NOMO-1 treated with DMSO at 0.1 percent for 48 hours (cell line): Measurements from ENCODE around the gene EHD4.
A peak's percentile ranks its signal among the peaks of the same experiment; 100 is the strongest.

Source experiments
- DNase-seq: peaks from one replicate; lab custom pipeline; 2025; ENCODE audit not compliant: unreplicated experiment; lab: John Stamatoyannopoulos, UW

The EHD4 gene

DNA sequence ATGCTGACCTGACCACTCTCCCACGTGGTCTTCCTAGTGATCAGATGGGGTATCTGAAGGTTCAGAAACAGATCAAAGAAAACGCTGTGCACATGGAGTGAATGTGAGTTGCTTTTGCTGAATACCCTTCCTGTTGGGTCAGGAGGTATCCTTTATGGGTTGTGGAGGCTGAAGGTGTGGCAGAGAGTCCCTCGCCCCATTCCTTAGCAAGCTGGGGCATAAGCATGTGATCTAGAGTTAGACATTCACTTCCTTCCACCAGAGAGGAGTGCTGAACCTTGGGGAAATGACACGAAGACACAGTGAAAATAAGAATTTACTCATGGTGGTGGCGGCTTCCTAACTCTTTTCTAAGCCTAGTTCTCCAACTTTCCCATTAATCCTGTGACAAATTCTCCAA is 50.7 kb downstream of the EHD4 start:
- no peak for DNase-seq

DNA sequence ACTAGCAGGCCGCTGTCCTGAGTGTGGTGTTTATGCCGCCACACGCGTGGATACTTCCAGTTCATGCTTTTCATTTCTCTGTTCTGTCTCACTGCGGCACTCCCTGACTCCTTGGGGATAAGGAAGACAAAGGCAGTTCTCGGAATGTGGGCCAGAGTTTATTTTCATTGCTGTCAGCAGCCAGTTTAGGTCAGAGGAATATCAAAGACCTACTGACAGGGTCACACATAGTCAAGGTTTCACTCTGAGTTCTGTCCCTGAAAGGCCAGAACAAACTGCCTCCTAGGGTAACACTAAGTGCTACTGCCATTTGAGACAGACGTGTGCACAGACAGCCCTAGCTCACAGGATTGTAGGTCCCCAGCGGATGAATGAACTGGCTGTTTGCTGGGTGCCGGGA is 51.2 kb downstream of the EHD4 start:
- no peak for DNase-seq

DNA sequence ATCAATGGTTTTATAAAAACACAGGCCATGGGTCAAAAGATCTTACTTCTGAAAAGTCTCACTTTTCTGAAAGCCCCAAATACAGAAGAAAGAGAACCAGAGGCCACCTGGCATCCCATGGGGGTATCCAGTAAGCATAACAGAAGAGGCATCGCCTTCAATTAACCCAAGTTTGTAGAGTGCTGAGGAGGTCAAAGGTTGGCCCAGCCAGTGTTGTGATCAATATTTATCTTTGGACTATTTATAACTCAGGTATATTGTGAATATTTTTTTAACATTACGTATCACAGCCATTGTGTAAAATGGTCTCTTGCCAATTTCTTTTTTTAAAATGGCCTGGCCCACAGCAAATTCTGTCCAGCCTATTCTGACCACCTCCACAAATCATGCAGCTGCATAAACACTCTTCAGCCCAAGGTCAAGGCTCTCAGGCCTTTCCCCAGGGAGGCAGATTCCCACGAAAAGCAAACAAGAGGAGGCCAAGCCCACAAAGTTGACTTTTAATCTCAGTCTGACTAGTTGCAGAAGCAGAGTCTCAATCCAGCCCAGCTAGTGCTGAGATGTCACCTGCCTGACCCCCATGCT is 52.3 kb downstream of the EHD4 start:
- DNase-seq = no peak

DNA sequence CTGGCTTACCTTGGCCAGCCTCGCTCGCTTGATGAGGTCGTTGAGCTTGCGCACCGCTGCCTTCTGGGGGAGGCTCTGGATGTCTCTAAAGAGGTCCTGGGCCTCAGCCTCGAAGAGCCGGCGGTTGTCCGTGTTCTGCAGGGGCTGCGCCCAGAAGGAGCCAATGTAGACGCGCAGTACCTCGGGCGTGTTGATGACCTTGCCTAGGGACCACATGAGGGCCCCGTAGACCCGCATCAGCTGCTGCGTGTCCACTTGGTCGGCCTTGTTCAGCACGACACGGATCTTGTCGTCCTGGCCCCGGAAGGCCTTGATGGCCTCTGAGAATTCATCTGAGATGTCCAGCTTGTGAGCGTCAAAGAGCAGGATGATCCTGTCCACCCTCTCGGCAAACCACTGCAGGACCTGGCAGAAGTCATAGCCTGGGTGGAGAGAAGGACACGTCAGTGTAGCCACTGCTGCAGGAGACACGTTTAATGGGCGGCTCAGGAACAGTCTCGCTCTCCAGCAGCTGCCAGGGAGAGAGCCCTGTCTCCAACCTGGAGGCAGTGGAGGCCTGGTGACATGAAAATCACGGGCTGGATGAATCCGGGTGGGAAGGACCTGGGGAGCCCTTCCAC is 53.0 kb downstream of the EHD4 start:
- DNase-seq = no peak

DNA sequence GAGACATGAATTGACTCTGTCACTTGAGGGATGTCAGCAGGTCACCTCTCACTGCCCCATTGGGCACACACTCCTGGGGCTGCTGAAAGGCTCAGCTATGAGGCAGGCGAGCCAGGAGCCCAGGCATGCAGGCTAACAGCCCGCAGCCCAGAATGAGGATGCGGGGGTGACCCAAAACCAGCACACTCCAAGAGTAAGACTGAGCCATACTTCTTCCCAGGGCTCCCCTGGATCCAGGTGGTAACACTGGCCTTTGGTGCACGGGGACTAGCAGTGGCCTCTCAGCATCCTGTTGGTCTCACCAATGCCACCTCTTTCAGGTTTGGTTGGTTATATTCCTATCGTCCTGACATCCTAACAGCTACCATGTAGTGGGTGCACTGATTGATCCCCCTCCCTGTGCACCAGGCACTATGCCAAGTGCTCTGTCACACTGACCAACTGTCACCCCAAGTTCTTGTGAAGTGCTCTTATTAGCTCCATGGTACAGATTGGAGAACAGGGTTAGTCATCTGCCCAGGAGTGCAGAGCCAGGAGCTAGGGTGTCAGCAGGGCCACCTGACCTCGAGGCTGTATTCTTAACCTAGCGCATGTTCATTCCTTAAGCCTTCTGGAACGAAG is 53.7 kb downstream of the EHD4 start:
- no peak for DNase-seq

DNA sequence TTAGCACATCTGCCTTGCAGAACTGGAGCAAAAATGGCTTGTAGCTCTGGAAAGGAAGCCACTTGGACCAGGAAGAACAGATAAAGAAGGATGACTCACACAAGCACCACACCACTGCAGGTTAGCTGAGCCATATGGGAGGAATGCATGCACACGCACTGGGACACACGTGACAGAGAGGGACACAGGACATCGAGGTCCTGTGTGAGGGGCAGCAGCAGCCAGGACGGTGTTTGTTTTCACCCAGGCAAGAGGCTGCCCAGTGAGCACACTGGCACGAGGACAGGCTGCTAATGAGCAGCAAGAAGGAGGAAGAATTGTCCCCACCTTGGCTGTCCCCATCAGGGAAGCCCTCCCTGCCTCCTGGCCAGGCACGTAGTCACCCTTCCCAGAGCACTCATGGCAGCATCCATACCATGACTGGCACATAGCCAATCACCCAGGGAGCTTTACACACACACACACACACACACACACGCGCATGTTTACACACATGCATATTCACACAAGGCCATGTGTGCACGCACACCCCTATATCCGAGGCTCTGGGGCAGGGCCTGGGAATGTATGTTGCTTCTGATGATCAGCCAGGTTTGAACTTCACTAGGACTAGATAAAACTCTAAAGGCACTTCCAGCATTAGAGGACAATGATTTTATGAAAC is 54.5 kb downstream of the EHD4 start:
- no peak for DNase-seq

DNA sequence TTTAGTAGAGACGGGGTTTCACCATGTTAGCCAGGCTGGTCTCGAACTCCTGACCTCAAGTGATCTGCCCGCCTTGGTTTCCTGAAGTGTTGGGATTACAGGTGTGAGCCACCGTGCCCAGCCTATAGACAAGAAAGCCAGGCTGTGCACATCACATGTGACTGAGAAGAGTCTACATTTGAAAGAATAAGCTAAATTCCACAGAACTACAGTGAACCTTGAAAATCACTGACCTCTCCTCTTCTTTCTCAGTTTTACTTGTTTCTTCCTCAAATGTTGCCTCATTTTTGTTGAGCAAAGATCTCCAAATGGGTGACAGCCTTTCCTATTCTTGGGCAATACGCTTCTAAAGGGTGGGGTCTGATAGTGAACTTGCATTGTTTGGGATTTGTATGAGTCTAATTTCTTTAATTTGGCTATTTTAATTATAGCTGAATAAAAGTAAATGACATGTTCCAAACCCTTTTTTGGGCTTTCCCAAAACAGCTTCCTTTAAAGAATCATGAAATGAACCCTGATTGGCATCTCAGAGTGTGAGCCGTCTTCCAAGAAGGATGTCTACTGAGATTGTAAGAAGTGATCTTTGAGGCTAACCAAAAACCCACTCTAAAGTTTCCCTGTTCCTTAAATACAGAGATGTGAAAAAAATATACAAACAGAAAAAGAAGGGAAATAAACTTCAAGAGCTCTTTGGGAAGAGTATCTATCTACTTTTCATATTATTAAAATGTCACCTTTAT is 56.9 kb downstream of the EHD4 start:
- DNase-seq = peak; percentile 46

DNA sequence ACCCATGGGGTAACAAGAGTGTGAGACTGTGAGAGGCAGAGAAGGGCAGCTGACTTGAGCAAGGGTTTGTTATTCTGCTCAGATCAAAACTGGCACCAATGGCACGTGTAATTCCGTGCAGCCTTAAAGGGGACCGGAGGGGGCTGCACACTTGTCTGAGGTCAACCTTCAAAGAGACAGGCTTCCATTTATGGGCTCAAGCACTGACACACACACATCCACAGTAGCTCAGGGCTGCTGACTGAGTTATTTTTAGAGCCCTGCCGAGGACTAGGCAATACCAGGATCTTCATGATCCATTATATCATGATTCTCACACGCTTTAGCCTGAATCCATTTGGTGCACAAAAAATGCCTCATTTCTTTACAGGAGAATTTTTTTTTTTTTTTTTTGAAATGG is 57.9 kb downstream of the EHD4 start:
- DNase-seq = no peak

DNA sequence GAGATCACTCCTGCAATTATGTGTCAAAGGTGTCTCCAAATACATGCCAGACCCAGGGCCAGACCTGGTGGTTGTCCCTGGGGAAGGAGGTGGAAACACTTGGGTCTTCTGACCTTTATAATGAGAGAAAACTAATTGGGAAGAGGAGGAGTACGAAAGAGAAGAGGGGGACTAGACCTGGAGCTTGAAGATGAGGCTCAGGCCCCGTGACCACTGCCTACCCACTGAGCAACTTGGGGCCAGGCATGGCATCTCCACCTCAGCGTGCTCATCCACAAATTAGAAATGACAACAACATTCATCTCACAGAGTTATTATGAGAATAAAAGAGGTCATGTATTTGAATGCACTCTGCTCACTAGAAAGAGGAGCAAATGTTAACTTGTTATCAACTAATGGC is 59.1 kb downstream of the EHD4 start:
- no peak for DNase-seq

DNA sequence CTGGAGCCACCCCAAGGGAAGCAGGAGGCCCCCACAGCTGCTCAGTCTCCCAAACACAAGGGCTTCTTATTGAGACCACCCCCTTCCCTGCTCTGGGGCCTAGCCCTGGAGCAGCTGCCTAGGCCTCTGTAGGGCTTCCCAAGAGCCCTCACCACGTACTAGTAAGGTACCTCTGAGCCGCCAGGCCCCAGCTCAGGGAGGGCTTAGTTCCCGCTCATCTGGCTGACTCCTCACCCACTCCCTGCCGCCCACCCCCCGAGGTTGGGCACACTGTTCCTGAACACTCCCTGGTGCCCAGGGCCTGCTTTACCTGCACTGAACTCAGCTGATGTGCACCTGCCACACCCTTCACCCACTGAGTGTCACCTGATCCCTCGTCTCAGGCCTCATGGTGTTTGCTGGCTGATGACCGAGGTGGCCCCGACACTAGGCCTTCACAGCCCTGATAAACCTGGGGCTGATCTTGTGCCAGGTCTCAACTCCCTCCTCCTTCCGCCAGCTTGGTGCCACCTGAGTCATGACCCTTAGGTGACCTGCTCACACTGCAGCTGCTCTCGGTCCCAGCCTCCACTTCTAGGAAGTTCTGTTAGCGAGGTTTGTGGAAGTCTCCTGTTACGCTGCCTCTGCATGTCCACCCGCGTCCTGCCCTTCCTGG is 60.5 kb downstream of the EHD4 start:
- DNase-seq = no peak

DNA sequence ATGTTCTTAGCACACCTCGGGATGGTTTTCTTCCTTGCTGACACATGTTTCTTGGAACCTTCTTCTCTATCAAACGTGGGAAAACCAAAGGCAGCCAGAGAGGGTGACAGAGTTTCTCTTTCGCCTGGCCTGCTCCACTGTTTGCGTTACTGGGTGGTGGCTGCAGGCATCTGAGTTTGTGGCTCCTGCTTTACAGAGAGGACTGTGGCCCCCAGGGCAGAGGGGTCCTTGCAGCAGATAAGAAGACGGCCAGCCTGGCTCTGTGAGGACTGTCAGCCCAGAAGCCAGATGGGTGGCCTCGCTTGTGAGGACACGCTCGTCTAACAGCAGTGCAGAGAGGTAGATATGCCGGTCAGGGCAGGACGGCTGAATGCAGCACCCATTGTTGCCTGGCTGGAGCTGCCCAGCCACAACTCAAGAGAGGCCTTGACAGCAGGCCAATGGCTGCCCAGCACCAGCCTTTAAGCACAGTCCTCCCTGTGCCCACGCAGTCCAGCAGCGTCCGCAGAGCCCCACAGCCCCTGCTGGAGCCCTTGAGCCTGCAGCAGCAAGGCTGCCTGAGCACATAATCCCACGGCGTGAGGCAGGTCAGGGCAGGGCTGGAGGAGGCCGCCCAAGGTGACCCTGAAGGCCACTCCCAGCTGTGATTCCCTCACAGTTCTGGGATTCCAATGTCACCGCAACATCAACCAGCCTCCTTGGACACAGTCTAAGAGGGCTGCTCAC is 63.5 kb downstream of the EHD4 start:
- no peak for DNase-seq

DNA sequence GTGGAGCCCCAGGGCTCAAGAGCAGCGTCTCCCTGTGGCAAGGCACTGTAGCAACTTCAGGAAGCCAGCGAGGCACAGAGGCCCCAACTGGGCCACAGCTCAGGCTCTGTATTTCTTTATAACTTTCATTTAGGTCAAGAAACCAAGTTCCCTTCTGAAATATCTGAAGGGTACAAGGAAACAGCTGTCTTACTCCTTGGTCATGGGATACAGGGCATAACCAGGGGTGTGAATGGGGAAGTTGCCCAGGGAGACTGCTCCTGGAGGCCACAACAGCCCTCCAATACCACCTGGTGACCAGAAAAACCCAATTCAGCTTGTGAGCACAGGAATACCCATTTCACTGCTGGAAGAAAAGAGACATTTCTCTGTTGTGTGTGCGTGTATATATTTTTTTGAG is 65.2 kb downstream of the EHD4 start:
- no peak for DNase-seq

DNA sequence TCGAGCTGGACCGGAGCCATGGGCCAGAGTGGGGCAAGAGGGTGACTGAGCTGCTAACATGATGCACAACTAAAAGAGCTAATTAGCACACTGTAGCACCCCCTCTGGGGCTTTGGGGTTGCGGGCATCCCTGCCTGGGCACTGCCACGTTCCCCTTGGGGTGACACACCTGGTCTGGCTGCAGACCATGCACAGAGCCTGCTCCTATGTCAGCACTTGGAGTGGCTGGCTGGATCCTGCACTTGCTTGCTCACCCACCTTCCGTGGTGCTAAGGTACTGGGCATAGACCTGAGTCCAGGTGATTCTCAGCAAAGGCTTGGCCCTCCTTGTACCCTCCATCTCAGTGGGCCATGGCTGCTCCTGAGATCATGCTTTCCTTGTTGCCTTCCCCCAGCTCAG is 65.7 kb downstream of the EHD4 start:
- no peak for DNase-seq

DNA sequence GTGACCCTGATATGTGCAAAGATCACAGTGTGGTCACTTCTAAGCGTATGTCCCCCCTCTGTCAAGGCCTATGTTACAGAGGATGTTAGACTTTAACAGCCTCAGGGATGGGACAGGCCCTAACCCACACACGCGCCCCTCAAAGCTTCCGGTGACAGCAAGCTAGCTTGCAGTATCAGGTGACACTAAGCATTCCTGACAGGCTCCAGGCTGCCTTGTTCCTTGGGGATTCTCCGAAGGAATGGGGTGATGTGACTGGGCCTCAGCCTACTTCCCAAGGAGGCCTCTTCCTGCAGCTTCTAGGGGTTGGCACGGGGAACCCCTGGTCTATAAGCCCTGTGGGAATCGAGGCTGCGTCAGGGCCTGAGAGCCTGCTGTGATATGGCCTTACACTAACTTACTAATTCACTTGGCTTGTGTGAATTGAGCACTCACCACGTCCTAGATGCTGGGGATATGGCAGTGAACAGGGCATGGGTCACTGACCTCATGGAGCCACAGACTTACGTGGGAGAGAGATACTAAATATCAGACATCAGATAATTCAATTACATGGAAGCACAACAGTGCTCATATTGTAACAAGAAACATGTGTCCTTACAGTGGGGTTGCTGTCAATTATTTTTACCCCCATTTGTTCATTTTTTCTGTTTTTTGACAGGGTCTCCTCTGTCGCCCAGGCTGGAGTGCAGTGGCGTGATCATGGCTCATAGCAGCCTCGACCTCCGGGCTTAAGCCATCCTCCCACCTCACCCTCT is 67.1 kb downstream of the EHD4 start:
- no peak for DNase-seq

DNA sequence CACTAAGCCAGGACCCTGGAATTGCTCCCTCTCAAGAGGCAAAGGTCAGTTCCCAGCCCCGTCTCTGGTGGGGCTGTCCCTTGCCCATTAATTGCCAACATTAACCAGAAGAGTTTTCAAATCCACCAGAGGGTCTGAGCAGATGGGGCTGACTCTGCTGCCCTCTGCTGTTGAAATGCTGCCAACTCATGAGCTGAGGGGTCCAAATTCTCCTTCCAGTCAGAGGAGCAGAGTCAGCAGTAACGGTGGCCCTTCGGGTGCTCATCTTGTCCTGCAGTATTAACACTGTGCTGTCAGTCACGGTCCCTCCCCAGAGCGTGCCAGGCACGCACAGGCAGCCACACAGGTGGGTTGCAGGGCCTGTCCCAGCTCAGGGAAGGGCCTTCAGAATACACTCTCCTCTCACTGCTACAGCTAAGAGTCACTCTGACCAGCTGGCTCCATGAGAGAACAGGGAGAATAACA is 67.8 kb downstream of the EHD4 start:
- DNase-seq = peak; percentile 49

DNA sequence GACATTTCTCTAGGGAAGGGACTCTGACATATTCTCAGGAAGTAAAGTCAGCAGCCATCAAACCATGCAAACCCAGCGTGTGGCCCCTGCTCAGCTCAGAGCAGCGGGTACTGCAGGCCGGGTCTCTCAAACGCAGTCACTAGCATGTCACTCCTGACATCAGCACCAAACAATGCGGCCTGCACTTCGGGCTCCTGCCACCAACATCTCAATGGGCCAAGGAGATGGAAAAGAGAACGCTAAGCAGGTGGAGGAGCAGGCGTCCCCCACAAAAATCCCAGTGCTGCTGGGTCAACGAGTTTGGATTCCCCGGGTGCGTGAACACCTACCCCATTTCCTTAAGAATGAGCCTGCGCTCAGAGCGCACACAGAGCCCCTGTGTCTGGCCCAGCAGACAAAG is 68.6 kb downstream of the EHD4 start:
- DNase-seq = no peak

DNA sequence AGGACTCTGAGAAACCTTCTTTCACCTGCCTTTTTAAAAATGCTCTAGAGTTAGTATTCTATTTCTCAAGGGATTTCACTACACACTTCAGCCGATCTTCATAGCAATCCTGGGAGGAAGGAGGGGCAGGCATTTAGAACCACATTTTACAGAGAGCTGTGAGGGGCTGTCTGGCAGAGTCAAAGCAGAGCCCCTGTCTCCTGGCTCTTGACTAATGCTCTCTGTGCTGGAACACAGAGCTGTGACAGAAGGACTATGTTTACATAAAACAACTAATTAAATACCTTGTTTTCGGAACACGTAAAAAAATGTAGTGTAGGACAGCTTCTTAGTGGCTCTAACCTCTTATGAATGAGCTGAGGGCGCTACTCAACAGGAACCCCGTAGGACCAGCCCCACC is 70.9 kb downstream of the EHD4 start:
- DNase-seq = no peak

DNA sequence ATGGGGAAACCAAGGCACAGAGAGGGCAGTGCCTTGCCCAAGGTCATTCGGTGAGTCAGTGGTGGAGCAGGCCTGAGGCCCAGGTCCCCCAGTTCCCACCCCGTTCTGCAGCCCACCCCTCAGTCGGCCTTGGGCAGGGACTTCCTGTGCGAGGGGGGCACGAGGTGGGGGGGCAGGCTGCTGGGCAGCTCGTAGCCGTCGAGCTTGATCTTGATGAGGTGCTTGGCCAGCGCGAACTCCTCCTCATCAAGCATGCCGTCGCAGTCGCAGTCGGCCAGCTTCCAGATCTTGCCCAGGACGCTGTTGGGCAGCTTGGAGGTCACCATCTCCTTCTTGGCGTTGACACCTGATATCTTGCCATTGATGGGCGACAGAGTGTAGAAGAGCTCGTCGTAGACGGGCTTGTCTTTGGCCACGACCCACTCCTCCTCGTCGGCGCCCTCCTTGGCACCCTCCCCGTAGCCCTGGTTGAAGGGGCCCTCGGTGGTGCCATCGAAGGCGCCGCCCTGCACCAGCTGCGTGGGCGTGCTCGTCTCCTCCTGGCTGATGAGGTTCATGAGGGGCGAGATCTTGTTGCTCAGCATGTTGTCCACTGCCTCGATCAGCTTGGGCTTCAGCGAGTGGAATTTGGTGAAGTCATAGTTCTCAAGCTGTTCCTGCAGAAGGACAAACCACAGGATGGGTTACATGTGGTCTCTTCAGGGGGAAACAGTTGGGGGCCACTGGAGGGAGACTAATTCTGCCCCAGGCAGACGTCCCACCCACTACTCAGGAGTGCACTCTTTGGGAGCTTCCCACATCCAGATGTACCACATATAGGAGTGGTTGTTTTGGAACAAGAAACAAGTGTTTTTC is 71.6 kb downstream of the EHD4 start:
- no peak for DNase-seq
